K562 (cell line): ENCODE measurements around the gene ACER3. TPM values are rescaled to one million over a fixed set of nuclear protein-coding genes. Genes with fewer than 3 reads are reported as not detected.

ENCODE experiments used
- ATAC-seq: fragments of 200-7000 bp; cut with Tn5 transposase; 3 replicates; pipeline ENCODE4 v1.9.1; 2020; ENCODE audit warnings: moderate library complexity
- BruUV-seq: library from RNA; stranded (reverse); fragments of 400-500 nt; replicated peaks from 2 replicates; lab custom pipeline; 2021; lab: Mats Ljungman, UMichigan
- CTCF ChIA-PET: fragments of 300-600 bp; formaldehyde crosslinking; extraction: SDS; loops from one replicate; lab custom pipeline; 2021; ENCODE audit warnings: low intra/inter-chr PET ratio; lab: Yijun Ruan, JAX
- POLR2A ChIA-PET: fragments of 300-600, 350-650 bp; sonication (Branson Sonifier 250); formaldehyde crosslinking; extraction: SDS; loops from one replicate; lab custom pipeline; 2021; ENCODE audit warnings: antibody characterized with exemption, inconsistent platforms; lab: Yijun Ruan, JAX
- DNase-seq, 4 experiments: peaks; one replicate each; pipeline versions ENCODE4 v3.0.0 to v3.0.0-alpha.2; 2011 to 2018; ENCODE audit warnings: low spot score in 3 of 4, mixed read lengths in 3 of 4; ENCODE audit errors: extremely low read depth in 1 of 4
- FAIRE-seq: peaks from 2 replicates; lab custom pipeline; 2011; peaks lifted over from hg19 to GRCh38; lab: Jason Lieb, UNC
- H2AFZ ChIP-seq: 2 replicates; pipeline ENCODE4 v1.6.0; 2011; ENCODE audit warnings: low read depth, low read length, control low read depth, inconsistent platforms
- H3K27ac ChIP-seq: fragments of 200-600 bp; 3 replicates; pipeline ENCODE4 v1.8.0; 2011; ENCODE audit warnings: low read depth, mild to moderate bottlenecking, control low read depth, inconsistent platforms, low read length, moderate library complexity, mixed read lengths; ENCODE audit errors: extremely low read depth
- H3K27me3 ChIP-seq, 2 experiments: fragments of 300-600 bp in 1 of 2; 2 replicates in 1 of 2; 3 replicates in 1 of 2; pipeline versions ENCODE4 v1.6.0 to v1.8.0; 2011; ENCODE audit warnings: inconsistent platforms in 2 of 2, low read length in 2 of 2, mild to moderate bottlenecking in 1 of 2, mixed read lengths in 1 of 2, moderate library complexity in 1 of 2; ENCODE audit not compliant: control insufficient read depth in 2 of 2, insufficient read depth in 2 of 2
- H3K36me3 ChIP-seq: fragments of 300-600 bp; 3 replicates; pipeline ENCODE4 v1.8.0; 2011; ENCODE audit warnings: mild to moderate bottlenecking, low read length, inconsistent platforms; ENCODE audit not compliant: control insufficient read depth, insufficient read depth
- H3K4me1 ChIP-seq, 2 experiments: fragments of 200-600 bp in 1 of 2; replicated peaks in 1 of 2; 2 replicates in 1 of 2; 3 replicates in 1 of 2; pipeline versions ENCODE4 v1.5.1 to v1.8.0; 2011; ENCODE audit warnings: inconsistent platforms in 2 of 2, low read length in 2 of 2, mild to moderate bottlenecking in 1 of 2, mixed read lengths in 1 of 2, moderate library complexity in 1 of 2; ENCODE audit not compliant: control insufficient read depth in 2 of 2, insufficient read depth in 2 of 2
- H3K4me2 ChIP-seq: 2 replicates; pipeline ENCODE4 v1.6.1; 2011; ENCODE audit warnings: low read length, control low read depth, inconsistent platforms, mixed read lengths; ENCODE audit not compliant: insufficient read depth
- H3K4me3 ChIP-seq: fragments of 200-600 bp; sonication (generic), shearing (Covaris generic); 2 replicates; pipeline ENCODE4 v1.5.1; 2016; ENCODE audit warnings: control low read depth, inconsistent platforms
- H3K79me2 ChIP-seq: fragments of 200-600 bp; 3 replicates; pipeline ENCODE4 v1.8.0; 2011; ENCODE audit warnings: low read length, inconsistent platforms; ENCODE audit not compliant: control insufficient read depth, insufficient read depth
- H3K9ac ChIP-seq, 2 experiments: 2 replicates each; pipeline versions ENCODE4 v1.6.0 to v1.6.1; 2011; ENCODE audit warnings: low read depth in 2 of 2, low read length in 2 of 2, control low read depth in 1 of 2, inconsistent platforms in 1 of 2, mild to moderate bottlenecking in 1 of 2, mixed read lengths in 1 of 2; ENCODE audit not compliant: insufficient read depth in 1 of 2
- H3K9me1 ChIP-seq: one replicate; pipeline ENCODE4 v1.6.0; 2011; ENCODE audit warnings: inconsistent platforms, mild to moderate bottlenecking, low read length, moderate library complexity; ENCODE audit not compliant: control insufficient read depth, insufficient read depth
- H3K9me3 ChIP-seq: replicated peaks from 2 replicates; pipeline ENCODE4 v1.5.1; 2011; ENCODE audit warnings: low read depth, low read length, inconsistent platforms; ENCODE audit not compliant: control insufficient read depth, insufficient read depth
- H4K20me1 ChIP-seq: replicated peaks from 2 replicates; pipeline ENCODE4 v1.6.1; 2011; ENCODE audit warnings: low read length, inconsistent platforms, mixed read lengths; ENCODE audit not compliant: control insufficient read depth, insufficient read depth
- NFATC3 ChIP-seq: fragments of 450-650 bp; IDR thresholded peaks from 2 replicates; pipeline ENCODE4 v1.6.1; 2017; ENCODE audit warnings: mild to moderate bottlenecking
- SRF ChIP-seq, 2 experiments: fragments of 250-450, 450-650 bp in 1 of 2; sonication (Bioruptor Pico) in 1 of 2; sonication (generic) in 1 of 2; formaldehyde crosslinking; IDR thresholded peaks; 2 replicates each; pipeline versions ENCODE4 v1.5.0 to v1.5.1; 2020 to 2022; ENCODE audit warnings: mild to moderate bottlenecking in 1 of 2, missing genetic modification reagents in 1 of 2
- ZNF3 ChIP-seq: fragments of 250-450 bp; sonication (Bioruptor Pico); IDR thresholded peaks from 2 replicates; pipeline ENCODE4 v1.5.0; 2021; ENCODE audit warnings: mild to moderate bottlenecking, moderate library complexity
- ZNF445 ChIP-seq: fragments of 250-450 bp; sonication (Bioruptor Pico); IDR thresholded peaks from 2 replicates; pipeline ENCODE4 v1.4.0; 2020; ENCODE audit warnings: low read depth, mild to moderate bottlenecking, moderate library complexity
- WGBS: fragments of 100-300 bp; shearing (Covaris generic); methylation state at CpG from one replicate; pipeline ENCODE4 v1.1.6; 2016; ENCODE audit warnings: low coverage, mixed read lengths; ENCODE audit not compliant: insufficient coverage; ENCODE audit errors: missing lambda C conversion rate; 5-methylcytosine and 5-hydroxymethylcytosine counted together
- in situ Hi-C: fragments of 300-500 bp; cut with MboI; formaldehyde crosslinking; loops from 4 replicates; pipeline ENCODE4 v1.15.0; 2018; ENCODE audit warnings: inconsistent platforms, mixed read lengths
- intact Hi-C: fragments of 100-400 bp; cut with micrococcal nuclease; formaldehyde crosslinking; loops from 2 replicates; pipeline ENCODE4 v1.14.2; 2022
- polyA plus RNA-seq, 8 experiments: library from polyadenylated mRNA; depleted of rRNA in 4 of 8; stranded (reverse) in 5 of 8; unstranded in 3 of 8; fragments of >200 nt; fragmentation: Nextera tagmentation in 2 of 8; fragmentation: Illumina TruSeq in 1 of 8; extraction: Ambion mirVana in 2 of 8; extraction: Trizol in 1 of 8; gene quantifications; 2 replicates each; pipeline versions ENCODE4 v1.2.1 to v1.2.3, GENCODE V29; 2011 to 2014; ENCODE audit warnings: inconsistent platforms in 1 of 8, missing spikeins in 1 of 8
- total RNA-seq, 7 experiments: library from RNA; depleted of rRNA in 6 of 7; stranded (reverse); fragments of >200 nt in 6 of 7; fragmentation: Illumina TruSeq in 2 of 7; extraction: Trizol in 2 of 7; gene quantifications; 2 replicates each; pipeline versions ENCODE4 v1.2.1 to v1.2.3, GENCODE V29; 2011 to 2021; ENCODE audit warnings: low replicate concordance in 1 of 7
- TF ChIP-seq, protein P1 (sequence below), 2 experiments: fragments of 150-350 bp in 1 of 2; IDR thresholded peaks; 2 replicates each; pipeline ENCODE4 v1.6.1; 2012 to 2016; ENCODE audit warnings: low read depth in 2 of 2, low read length in 2 of 2, mild to moderate bottlenecking in 1 of 2, moderate library complexity in 1 of 2
- TF ChIP-seq, protein P2 (sequence below): fragments of 250-450 bp; sonication (Bioruptor Pico); IDR thresholded peaks from 2 replicates; pipeline ENCODE4 v1.4.0; 2020
- TF ChIP-seq, protein P3 (sequence below): sonication (generic); formaldehyde crosslinking; IDR thresholded peaks from 2 replicates; pipeline ENCODE4 v1.8.1; 2023; ENCODE audit warnings: mild to moderate bottlenecking, missing genetic modification reagents, moderate library complexity

The ACER3 gene
- total and polyA plus RNA-seq, 9 of the 15 experiments (the other 6 are each of a cell fraction or from before 2014, with no cell fraction given), result 2.0 to 23.8 (median 9.5) TPM

DNA sequence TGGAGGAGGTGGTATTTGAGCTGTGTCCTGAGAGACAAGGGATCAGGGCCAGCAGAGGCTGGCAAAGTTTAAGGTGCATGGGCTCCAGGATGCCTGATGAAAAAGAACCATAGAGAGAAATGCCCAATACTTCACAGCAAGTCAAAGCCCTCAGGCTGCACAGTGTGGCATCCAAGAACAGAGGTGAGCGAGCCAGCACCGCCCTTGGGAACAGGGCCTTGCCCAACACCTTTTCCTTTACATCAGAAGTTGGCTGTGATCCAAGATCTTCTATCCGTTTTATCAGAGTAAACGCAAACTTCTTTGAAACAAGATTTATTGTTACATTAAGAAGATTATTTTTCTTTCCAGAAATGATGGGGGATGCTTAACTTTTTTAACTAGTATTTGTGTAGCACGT is 174.9 kb downstream of the ACER3 start (continued):
- TF ChIP-seq, protein P1, sequence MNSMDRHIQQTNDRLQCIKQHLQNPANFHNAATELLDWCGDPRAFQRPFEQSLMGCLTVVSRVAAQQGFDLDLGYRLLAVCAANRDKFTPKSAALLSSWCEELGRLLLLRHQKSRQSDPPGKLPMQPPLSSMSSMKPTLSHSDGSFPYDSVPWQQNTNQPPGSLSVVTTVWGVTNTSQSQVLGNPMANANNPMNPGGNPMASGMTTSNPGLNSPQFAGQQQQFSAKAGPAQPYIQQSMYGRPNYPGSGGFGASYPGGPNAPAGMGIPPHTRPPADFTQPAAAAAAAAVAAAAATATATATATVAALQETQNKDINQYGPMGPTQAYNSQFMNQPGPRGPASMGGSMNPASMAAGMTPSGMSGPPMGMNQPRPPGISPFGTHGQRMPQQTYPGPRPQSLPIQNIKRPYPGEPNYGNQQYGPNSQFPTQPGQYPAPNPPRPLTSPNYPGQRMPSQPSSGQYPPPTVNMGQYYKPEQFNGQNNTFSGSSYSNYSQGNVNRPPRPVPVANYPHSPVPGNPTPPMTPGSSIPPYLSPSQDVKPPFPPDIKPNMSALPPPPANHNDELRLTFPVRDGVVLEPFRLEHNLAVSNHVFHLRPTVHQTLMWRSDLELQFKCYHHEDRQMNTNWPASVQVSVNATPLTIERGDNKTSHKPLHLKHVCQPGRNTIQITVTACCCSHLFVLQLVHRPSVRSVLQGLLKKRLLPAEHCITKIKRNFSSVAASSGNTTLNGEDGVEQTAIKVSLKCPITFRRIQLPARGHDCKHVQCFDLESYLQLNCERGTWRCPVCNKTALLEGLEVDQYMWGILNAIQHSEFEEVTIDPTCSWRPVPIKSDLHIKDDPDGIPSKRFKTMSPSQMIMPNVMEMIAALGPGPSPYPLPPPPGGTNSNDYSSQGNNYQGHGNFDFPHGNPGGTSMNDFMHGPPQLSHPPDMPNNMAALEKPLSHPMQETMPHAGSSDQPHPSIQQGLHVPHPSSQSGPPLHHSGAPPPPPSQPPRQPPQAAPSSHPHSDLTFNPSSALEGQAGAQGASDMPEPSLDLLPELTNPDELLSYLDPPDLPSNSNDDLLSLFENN (IDR thresholded peaks at IDR 0.05; ENCODE audit: low read depth in 2 of 2, low read length in 2 of 2), result no peak
- TF ChIP-seq, all 486 proteins: peak for 4

DNA sequence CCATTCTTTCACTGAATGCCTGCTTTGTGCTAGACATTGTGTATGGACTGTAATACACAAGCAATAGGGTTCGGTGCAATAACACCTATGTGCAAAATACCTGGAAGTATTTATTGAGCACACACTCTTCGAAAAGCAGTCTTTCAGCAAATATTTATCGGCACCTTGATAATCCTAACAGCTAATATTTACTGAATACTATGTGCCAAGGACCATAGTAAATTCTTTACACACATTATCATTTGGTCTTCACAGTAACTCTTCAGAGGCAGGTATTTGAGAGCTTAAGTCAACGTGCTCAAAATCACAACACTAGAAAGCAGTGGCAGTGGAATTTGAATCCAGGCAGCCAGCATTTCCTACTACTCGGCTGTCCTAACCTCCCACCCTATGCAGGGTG is 175.7 kb downstream of the ACER3 start:
- no peaks in the 10 kb centered on the region for H3K36me3 ChIP-seq
- no peak overlapping the region for H3K4me3 ChIP-seq
- H3K4me1 ChIP-seq, result peaks cover 0 to 12% of the 10 kb centered on the region in 2 experiments; a peak in 3 of 5 replicates
- in situ Hi-C loops (loop anchor here (10.0 kb wide), 1 partner anchor 112 kb away; no protein-coding TSS in a partner anchor), intact Hi-C loops (no loop called here)
- H3K27ac ChIP-seq, result no peak overlapping the region
- ATAC-seq (no peak), DNase-seq (no peak), FAIRE-seq (no peak)
- H3K4me2 ChIP-seq, result no peak overlapping the region
- H4K20me1 ChIP-seq, result no peaks in the 10 kb centered on the region
- H3K27me3 ChIP-seq, result no peaks in the 10 kb centered on the region; a peak in 1 of 5 replicates
- CTCF ChIA-PET, result no interaction called here
- 0 out of 2 replicates have a peak, but pooled peaks cover 1% of the 10 kb centered on the region for H3K9me3 ChIP-seq
- no TSS peak for BruUV-seq
- 34% methylated on average over 5 of the region's 5 CpGs for WGBS
- POLR2A ChIA-PET, result interaction anchor here (0.7 to 4.1 kb wide), 4 partner anchors 10 to 116 kb away, joined by 3 to 17 read pairs (median 4); no protein-coding TSS in a partner anchor
- H3K9me1 ChIP-seq, result no peaks in the 10 kb centered on the region
- H3K9ac ChIP-seq, result no peak overlapping the region
- 0 out of 2 replicates have a peak overlapping the region, but pooled peaks have one; percentile 8 for H2AFZ ChIP-seq
- H3K79me2 ChIP-seq, result no peaks in the 10 kb centered on the region
- TF ChIP-seq ZNF3 (CRISPR knock-in tag) (no peak), NFATC3 (no peak), ZNF445 (no peak), SRF (CRISPR knock-in tag; IDR thresholded peaks at IDR 0.05) (no peak)
- TF ChIP-seq, protein P2, sequence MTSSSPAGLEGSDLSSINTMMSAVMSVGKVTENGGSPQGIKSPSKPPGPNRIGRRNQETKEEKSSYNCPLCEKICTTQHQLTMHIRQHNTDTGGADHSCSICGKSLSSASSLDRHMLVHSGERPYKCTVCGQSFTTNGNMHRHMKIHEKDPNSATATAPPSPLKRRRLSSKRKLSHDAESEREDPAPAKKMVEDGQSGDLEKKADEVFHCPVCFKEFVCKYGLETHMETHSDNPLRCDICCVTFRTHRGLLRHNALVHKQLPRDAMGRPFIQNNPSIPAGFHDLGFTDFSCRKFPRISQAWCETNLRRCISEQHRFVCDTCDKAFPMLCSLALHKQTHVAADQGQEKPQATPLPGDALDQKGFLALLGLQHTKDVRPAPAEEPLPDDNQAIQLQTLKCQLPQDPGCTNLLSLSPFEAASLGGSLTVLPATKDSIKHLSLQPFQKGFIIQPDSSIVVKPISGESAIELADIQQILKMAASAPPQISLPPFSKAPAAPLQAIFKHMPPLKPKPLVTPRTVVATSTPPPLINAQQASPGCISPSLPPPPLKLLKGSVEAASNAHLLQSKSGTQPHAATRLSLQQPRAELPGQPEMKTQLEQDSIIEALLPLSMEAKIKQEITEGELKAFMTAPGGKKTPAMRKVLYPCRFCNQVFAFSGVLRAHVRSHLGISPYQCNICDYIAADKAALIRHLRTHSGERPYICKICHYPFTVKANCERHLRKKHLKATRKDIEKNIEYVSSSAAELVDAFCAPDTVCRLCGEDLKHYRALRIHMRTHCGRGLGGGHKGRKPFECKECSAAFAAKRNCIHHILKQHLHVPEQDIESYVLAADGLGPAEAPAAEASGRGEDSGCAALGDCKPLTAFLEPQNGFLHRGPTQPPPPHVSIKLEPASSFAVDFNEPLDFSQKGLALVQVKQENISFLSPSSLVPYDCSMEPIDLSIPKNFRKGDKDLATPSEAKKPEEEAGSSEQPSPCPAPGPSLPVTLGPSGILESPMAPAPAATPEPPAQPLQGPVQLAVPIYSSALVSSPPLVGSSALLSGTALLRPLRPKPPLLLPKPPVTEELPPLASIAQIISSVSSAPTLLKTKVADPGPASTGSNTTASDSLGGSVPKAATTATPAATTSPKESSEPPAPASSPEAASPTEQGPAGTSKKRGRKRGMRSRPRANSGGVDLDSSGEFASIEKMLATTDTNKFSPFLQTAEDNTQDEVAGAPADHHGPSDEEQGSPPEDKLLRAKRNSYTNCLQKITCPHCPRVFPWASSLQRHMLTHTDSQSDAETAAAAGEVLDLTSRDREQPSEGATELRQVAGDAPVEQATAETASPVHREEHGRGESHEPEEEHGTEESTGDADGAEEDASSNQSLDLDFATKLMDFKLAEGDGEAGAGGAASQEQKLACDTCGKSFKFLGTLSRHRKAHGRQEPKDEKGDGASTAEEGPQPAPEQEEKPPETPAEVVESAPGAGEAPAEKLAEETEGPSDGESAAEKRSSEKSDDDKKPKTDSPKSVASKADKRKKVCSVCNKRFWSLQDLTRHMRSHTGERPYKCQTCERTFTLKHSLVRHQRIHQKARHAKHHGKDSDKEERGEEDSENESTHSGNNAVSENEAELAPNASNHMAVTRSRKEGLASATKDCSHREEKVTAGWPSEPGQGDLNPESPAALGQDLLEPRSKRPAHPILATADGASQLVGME, result no peak
- TF ChIP-seq, protein P3, sequence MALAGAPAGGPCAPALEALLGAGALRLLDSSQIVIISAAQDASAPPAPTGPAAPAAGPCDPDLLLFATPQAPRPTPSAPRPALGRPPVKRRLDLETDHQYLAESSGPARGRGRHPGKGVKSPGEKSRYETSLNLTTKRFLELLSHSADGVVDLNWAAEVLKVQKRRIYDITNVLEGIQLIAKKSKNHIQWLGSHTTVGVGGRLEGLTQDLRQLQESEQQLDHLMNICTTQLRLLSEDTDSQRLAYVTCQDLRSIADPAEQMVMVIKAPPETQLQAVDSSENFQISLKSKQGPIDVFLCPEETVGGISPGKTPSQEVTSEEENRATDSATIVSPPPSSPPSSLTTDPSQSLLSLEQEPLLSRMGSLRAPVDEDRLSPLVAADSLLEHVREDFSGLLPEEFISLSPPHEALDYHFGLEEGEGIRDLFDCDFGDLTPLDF, result no peak
